Measurements from ENCODE around the gene PNKD.

The PNKD gene

GRCh38 chr2:218341381-218341780, 71.1 kb downstream of the PNKD start:
- TF ChIP-seq, protein P1, sequence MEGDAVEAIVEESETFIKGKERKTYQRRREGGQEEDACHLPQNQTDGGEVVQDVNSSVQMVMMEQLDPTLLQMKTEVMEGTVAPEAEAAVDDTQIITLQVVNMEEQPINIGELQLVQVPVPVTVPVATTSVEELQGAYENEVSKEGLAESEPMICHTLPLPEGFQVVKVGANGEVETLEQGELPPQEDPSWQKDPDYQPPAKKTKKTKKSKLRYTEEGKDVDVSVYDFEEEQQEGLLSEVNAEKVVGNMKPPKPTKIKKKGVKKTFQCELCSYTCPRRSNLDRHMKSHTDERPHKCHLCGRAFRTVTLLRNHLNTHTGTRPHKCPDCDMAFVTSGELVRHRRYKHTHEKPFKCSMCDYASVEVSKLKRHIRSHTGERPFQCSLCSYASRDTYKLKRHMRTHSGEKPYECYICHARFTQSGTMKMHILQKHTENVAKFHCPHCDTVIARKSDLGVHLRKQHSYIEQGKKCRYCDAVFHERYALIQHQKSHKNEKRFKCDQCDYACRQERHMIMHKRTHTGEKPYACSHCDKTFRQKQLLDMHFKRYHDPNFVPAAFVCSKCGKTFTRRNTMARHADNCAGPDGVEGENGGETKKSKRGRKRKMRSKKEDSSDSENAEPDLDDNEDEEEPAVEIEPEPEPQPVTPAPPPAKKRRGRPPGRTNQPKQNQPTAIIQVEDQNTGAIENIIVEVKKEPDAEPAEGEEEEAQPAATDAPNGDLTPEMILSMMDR (IDR thresholded peaks at IDR 0.05), result no peak

GRCh38 chr2:218342837-218343236, 72.5 kb downstream of the PNKD start:
- TF ChIP-seq, protein P1 (IDR thresholded peaks at IDR 0.05), result no peak

- TF ChIP-seq, protein P1 (IDR thresholded peaks at IDR 0.05), result no peak
Observed at GRCh38 chr2:218343591-218343990, 73.3 kb downstream of the PNKD start.

GRCh38 chr2:218344090-218344754, 73.9 kb downstream of the PNKD start:
- TF ChIP-seq, protein P1 (IDR thresholded peaks at IDR 0.05), result no peak

DNA sequence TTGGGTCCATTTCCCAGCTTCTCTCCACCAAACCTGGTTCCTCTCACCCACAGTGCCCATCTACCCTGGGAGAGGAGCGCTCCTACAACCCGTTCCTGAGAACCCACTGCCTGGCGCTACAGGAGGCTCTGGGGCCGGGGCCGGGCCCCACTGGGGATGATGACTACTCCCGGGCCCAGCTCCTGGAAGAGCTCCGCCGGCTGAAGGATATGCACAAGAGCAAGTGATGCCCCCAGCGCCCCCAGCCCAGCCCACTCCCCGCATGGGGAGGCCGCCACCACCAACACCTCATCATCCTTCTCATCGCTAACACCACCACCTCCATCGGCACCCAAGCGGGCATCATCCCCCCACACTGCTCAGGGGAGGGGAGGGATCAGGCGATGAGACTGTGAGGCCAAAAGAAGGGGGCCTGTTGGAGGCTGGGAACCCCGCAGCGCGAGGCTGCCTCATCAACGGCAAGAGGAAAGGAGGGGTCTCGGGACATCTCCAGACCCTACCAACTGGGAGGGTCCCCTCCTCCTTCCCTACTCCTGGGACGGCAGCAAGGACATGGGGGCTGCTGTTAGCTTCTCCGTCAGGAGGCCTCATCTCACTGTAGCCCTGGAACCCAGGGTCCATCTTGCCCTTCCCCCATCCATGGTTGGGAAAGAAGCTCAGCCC, 74.6 kb downstream of the PNKD start:
- TF ChIP-seq, protein P1 (IDR thresholded peaks at IDR 0.05), result no peak

DNA sequence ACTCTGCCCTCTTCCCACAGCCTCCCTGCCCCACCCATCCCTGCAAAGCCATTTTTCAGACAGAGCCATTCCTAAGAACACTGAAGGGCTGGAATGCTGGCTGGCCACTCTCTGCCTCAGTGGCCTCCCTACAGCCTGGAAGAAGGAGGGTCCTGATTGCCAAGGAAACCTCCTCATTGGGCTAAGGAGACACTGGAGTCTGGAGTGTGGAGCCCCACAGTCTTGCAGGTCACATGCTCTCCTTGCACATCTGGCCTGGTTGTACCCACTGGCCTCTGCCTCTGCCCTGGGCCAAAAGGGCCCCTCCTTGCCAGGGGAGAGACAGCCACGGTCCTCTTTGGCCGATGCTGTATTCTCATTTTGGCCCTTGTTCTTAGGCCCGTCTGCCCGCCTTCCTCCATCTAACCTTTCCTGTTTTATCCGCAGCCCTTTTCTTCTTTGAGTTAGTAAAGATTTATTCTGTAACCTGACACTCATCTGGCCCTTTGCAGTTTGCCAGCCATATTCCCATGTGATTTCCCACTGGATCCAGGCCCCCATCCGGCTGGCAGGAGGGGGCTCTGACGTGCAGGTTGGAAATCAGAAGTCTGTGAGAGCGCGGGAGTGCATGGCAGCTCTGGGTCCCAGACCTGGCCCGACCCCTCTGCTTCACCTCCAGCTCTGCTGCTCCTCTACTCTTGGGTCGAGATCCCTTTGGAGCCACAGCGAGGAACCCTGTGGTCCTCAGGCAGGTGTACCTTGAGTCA, 75.3 kb downstream of the PNKD start:
- TF ChIP-seq, protein P1 (IDR thresholded peaks at IDR 0.05), result no peak

GRCh38 chr2:218347172-218347571, 76.9 kb downstream of the PNKD start:
- TF ChIP-seq, protein P1 (IDR thresholded peaks at IDR 0.05), result no peak
